Measurements from ENCODE around the gene KSR1.

DNA sequence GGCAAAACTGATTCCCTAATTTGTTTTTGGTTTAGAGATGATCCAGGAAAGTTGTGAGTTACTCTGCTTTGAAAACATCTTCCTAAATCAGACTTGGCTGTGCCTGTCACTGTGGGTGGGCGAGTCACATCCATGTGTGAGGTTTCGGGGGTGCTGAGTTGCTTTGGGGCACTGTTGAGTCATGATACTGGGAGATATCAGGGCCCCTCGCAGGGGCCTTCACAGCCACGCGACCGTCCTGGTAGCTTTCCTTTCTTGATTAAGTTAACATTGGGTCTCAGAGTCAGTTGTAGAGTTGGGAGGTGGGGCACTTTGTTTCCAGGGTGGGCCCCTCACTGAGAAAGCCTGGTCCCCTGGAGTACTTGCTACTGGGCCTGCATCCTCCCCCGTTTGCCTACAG is 116.4 kb downstream of the KSR1 start:
- TF ChIP-seq EZH2phosphoT487 (IDR thresholded peaks at IDR 0.05; ENCODE audit: insufficient read depth, low read depth) (no peak), EZH2 (IDR thresholded peaks at IDR 0.05; ENCODE audit: insufficient read depth, poor library complexity, severe bottlenecking) (no peak)

Data from GM23248 (cell line).